ENCODE results near the gene ZKSCAN4. TPM values are rescaled to one million over a fixed set of nuclear protein-coding genes. Genes with fewer than 3 reads are reported as not detected.

Gene ZKSCAN4
- total and polyA plus RNA-seq, 2 of the 8 experiments (the other 6 are each of a cell fraction or from before 2014, with no cell fraction given): 2.2 to 6.6 TPM

DNA sequence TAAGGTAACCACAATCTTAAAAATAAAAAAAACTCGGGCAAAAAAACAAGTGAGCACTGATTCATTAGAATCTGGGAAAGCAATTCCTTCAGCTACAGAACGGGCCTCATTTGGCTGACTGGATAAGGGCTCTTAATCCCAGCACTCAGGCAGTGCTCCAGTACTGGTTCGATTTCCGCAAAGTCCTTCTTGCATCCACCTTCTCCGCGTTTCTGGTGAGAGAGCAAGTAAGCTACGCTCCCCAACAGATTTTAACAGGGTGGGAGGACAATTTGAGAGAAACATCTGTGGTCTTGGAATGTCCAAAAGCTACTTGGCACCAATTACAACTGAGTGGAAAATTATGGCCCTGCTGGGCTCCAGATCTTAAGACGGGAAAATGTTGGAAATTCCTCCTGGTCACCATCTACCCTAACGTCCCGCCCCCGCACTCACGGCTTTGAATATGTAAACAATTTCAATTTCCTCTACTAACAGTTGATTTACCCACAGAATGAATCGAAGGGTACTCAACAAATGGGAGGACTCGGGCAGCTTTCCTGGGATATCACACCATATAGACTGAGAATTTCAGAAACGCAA, 45.0 kb downstream of the ZKSCAN4 start:
- H4K91ac ChIP-seq (replicated peaks; ENCODE audit: insufficient read length, low read length): no peak overlapping the region
- no peak overlapping the region for H2AK5ac ChIP-seq (ENCODE audit: low read depth, low read length)
- no peaks in the 10 kb centered on the region for H3K36me3 ChIP-seq (ENCODE audit: control insufficient read depth in 2 of 4, insufficient read depth in 4 of 4, low read length in 3 of 4)
- H3K4ac ChIP-seq (replicated peaks; ENCODE audit: insufficient read length, low read depth, low read length): no peak overlapping the region
- DNase-seq (ENCODE audit: low read depth in 1 of 2, low spot score in 2 of 2): no peak
- no peak overlapping the region for H3K27ac ChIP-seq (ENCODE audit: low read depth, low read length)
- ChIA-PET CTCF (ENCODE audit: partially characterized antibody) (no interaction called here), POLR2A (ENCODE audit: partially characterized antibody) (interaction anchor here (1.3 to 1.4 kb wide), 2 partner anchors 44 to 129 kb away, joined by 3 read pairs; partner anchors contain the start of gene ZSCAN31)
- peak overlapping the region; percentile 31 to 71 (median 60); a peak in 7 of 8 replicates for H3K4me3 ChIP-seq (ENCODE audit: extremely low read depth in 1 of 4, insufficient read depth in 2 of 4, low read depth in 3 of 4, low read length in 4 of 4)
- WGBS, 2 experiments (ENCODE audit: extremely low coverage in 1 of 2, insufficient coverage in 1 of 2, insufficient read length in 1 of 2, insufficient replicate concordance in 2 of 2, low coverage in 1 of 2, low lambda C conversion rate in 2 of 2, missing lambda C conversion rate in 1 of 2): 7% methylated on average over 15 of the region's 15 CpGs; no CpG with 5 or more reads in 1 of the 2 experiments
- peaks cover 0 to 1% of the 10 kb centered on the region in 2 experiments for H4K20me1 ChIP-seq (replicated peaks in 1 of 2; ENCODE audit: control insufficient read depth in 1 of 2, insufficient read depth in 2 of 2, low read length in 2 of 2)
- H3K79me2 ChIP-seq (ENCODE audit: control insufficient read depth in 1 of 2, insufficient read depth in 2 of 2, low read length in 2 of 2): no peaks in the 10 kb centered on the region
- peaks cover 32 to 70% (median 54%) of the 10 kb centered on the region in 4 experiments for H3K27me3 ChIP-seq (replicated peaks in 1 of 4; ENCODE audit: control insufficient read depth in 3 of 4, extremely low read depth in 1 of 4, insufficient read depth in 3 of 4, low read length in 3 of 4)
- no peak overlapping the region for H4K8ac ChIP-seq (ENCODE audit: extremely low read depth, insufficient read depth, low read length)
- H2AFZ ChIP-seq (ENCODE audit: low read length): peak overlapping the region; percentile 97
- no peaks in the 10 kb centered on the region for H3K9me3 ChIP-seq (ENCODE audit: insufficient read depth in 2 of 2, low read depth in 1 of 2, low read length in 1 of 2)
- no peak overlapping the region for H2BK120ac ChIP-seq (replicated peaks; ENCODE audit: low read depth, low read length)
- no peaks in the 10 kb centered on the region for H3K79me1 ChIP-seq (ENCODE audit: low read depth, low read length)
- no peak overlapping the region for H3K14ac ChIP-seq (ENCODE audit: insufficient read length)
- no peak overlapping the region for H2BK15ac ChIP-seq (ENCODE audit: low read length)
- H3K23me2 ChIP-seq (ENCODE audit: low read depth, low read length): peaks cover 15% of the 10 kb centered on the region
- no peak overlapping the region for H2BK20ac ChIP-seq (ENCODE audit: low read length)
- H4K5ac ChIP-seq (ENCODE audit: insufficient read length, low read depth, low read length): no peak overlapping the region
- FAIRE-seq: peak; percentile 24
- H3K9ac ChIP-seq (replicated peaks in 1 of 4; ENCODE audit: extremely low read depth in 1 of 4, low read depth in 3 of 4, low read length in 3 of 4): peak overlapping the region in 3 of 4 experiments; percentile 6 to 25 (median 19); a peak in 4 of 7 replicates
- H3K18ac ChIP-seq (ENCODE audit: extremely low read depth, low read length): no peak overlapping the region
- H3K4me1 ChIP-seq (replicated peaks in 1 of 4; ENCODE audit: control insufficient read depth in 3 of 4, insufficient read depth in 4 of 4, low read length in 3 of 4): peaks cover 0 to 2% (median 0%) of the 10 kb centered on the region in 4 experiments; a peak in 1 of 7 replicates
- no peak overlapping the region for H2BK12ac ChIP-seq (ENCODE audit: low read depth, low read length)
- no peak overlapping the region for H3K56ac ChIP-seq (replicated peaks; ENCODE audit: insufficient read length, low read depth, low read length)
- no peak for TF ChIP-seq SRF (IDR thresholded peaks at IDR 0.05; ENCODE audit: low read depth, low read length)
- peak; percentile 81 for TF ChIP-seq EGR1 (IDR thresholded peaks at IDR 0.05; ENCODE audit: borderline replicate concordance, low read depth, low read length)
- TF ChIP-seq SUZ12 (IDR thresholded peaks at IDR 0.05; ENCODE audit: low read length): no peak; the same call in 1 of the 2 replicates
- TF ChIP-seq TBP (IDR thresholded peaks at IDR 0.05; ENCODE audit: low read depth, low read length): peak; percentile 14; the same call in 1 of the 2 replicates
- H3K23ac ChIP-seq (ENCODE audit: insufficient read length): no peak overlapping the region
- H3K4me2 ChIP-seq (ENCODE audit: insufficient read depth in 1 of 2, low read depth in 2 of 2, low read length in 2 of 2): peak overlapping the region; percentile 81 to 96
- no peak overlapping the region for H2BK5ac ChIP-seq (ENCODE audit: low read depth, low read length)
